ENCODE data around the gene SEMA4B. TPM values are rescaled to one million over a fixed set of nuclear protein-coding genes. Genes with fewer than 3 reads are reported as not detected.

The SEMA4B gene
- total RNA-seq, 1 donor from 2014 or later, result 48.7 TPM

- TF ChIP-seq CTCF (IDR thresholded peaks at IDR 0.05), result no peak
- ATAC-seq, result peak; percentile 21
- intact Hi-C loops (cut with DNase I), result no loop called here
Observed at GRCh38 chr15:90205886-90206285, 4.8 kb downstream of the SEMA4B start.

GRCh38 chr15:90207252-90207651 lies 6.1 kb downstream of the SEMA4B start:
- ATAC-seq, result no peak
- peaks cover 5% of the 10 kb centered on the region for H3K36me3 ChIP-seq
- H3K27me3 ChIP-seq, result no peaks in the 10 kb centered on the region
- TF ChIP-seq CTCF (IDR thresholded peaks at IDR 0.05), result no peak
- no peak overlapping the region for H3K27ac ChIP-seq
- H3K4me3 ChIP-seq, result no peak overlapping the region
- no peaks in the 10 kb centered on the region for H3K9me3 ChIP-seq
- peaks cover 28% of the 10 kb centered on the region for H3K4me1 ChIP-seq
- intact Hi-C loops (cut with DNase I), result no loop called here
- no peak for DNase-seq

More at GRCh38 chr15:90205886-90206285, 4.8 kb downstream of the SEMA4B start:
- Histone ChIP-seq H3K27ac (no peak overlapping the region), H3K27me3 (no peaks in the 10 kb centered on the region), H3K9me3 (no peaks in the 10 kb centered on the region), H3K4me3 (no peak overlapping the region), H3K36me3 (peaks cover 5% of the 10 kb centered on the region), H3K4me1 (peaks cover 19% of the 10 kb centered on the region)
- DNase-seq, result no peak

DNA sequence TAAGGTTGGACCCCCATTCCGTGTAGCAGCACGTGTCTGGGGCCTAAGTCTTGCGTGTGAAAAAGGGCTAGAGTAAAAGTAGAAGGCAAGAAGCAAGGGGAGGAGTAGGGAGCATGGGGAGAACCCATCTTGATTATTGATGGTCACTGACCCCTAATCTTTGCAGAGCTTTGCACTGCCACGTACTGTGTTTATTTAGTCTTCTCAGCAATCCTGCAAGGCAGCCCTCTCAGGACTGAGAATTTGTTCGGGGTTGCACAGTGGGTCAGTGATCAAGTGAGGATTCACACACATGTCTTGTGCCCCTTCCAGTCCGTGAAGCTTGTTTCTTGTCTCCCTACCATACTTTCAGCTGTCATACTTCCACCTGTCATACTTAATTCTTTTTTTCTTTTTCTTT lies 7.2 kb downstream of the SEMA4B start:
- no peaks in the 10 kb centered on the region for H3K9me3 ChIP-seq
- peaks cover 21% of the 10 kb centered on the region for H3K4me1 ChIP-seq
- H3K27me3 ChIP-seq, result no peaks in the 10 kb centered on the region
- DNase-seq, result no peak
- H3K36me3 ChIP-seq, result peaks cover 5% of the 10 kb centered on the region
- TF ChIP-seq CTCF (IDR thresholded peaks at IDR 0.05), result no peak
- no peak for ATAC-seq
- intact Hi-C loops (cut with DNase I), result no loop called here
- H3K4me3 ChIP-seq, result no peak overlapping the region
- H3K27ac ChIP-seq, result no peak overlapping the region

- H3K27ac ChIP-seq, result no peak overlapping the region
- no peaks in the 10 kb centered on the region for H3K27me3 ChIP-seq
- TF ChIP-seq CTCF (IDR thresholded peaks at IDR 0.05), result no peak
- H3K36me3 ChIP-seq, result peaks cover 5% of the 10 kb centered on the region
- H3K9me3 ChIP-seq, result no peaks in the 10 kb centered on the region
- DNase-seq (no peak), ATAC-seq (no peak)
- intact Hi-C loops (cut with DNase I), result no loop called here
- H3K4me3 ChIP-seq, result no peak overlapping the region
- peaks cover 21% of the 10 kb centered on the region for H3K4me1 ChIP-seq
Observed at GRCh38 chr15:90209591-90209990, 8.5 kb downstream of the SEMA4B start.

- Histone ChIP-seq H3K4me3 (no peak overlapping the region), H3K27me3 (no peaks in the 10 kb centered on the region), H3K9me3 (no peaks in the 10 kb centered on the region), H3K27ac (no peak overlapping the region), H3K36me3 (peaks cover 5% of the 10 kb centered on the region), H3K4me1 (peaks cover 21% of the 10 kb centered on the region)
- DNase-seq (no peak), ATAC-seq (no peak)
- TF ChIP-seq CTCF (IDR thresholded peaks at IDR 0.05), result no peak
- intact Hi-C loops (cut with DNase I), result no loop called here
Observed at GRCh38 chr15:90210593-90210992, 9.5 kb downstream of the SEMA4B start.

DNA sequence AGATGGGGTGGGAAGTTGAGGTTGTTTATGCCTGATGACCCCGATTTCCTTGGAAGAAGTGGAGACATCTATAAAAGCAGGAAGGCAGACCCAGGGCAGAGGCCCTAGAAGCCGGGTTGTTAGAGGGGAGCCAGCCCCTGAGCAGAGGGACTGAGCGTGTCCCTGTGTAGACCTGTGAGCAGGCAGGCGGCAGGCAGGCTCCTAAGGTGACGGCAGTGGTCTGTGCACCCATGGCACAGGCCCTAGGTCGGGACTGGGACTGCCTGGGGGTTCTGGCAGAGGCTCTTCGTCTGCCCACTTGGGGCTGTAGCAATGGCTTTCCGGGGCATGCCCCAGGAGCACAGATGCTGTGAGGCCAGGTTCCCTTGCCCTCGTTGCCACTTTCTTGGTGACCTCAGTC lies 9.9 kb downstream of the SEMA4B start:
- TF ChIP-seq CTCF (IDR thresholded peaks at IDR 0.05), result no peak
- H3K4me3 ChIP-seq, result no peak overlapping the region
- intact Hi-C loops (cut with DNase I), result no loop called here
- no peaks in the 10 kb centered on the region for H3K27me3 ChIP-seq
- DNase-seq (no peak), ATAC-seq (no peak)
- peaks cover 21% of the 10 kb centered on the region for H3K4me1 ChIP-seq
- H3K36me3 ChIP-seq, result peaks cover 5% of the 10 kb centered on the region
- no peaks in the 10 kb centered on the region for H3K9me3 ChIP-seq
- H3K27ac ChIP-seq, result no peak overlapping the region
